Fibroblast of the conjunctiva (primary cell): Measurements from ENCODE around the gene EYA4.

ENCODE experiments used
- DNase-seq: peaks from one replicate; pipeline ENCODE4 v3.0.0-alpha.2; 2010; ENCODE audit warnings: low read depth

Gene EYA4

GRCh38 chr6:133577851-133578250, 336.7 kb downstream of the EYA4 start:
- DNase-seq, result no peak
